Measurements from ENCODE around the gene MAN2A1. TPM values are rescaled to one million over a fixed set of nuclear protein-coding genes. Genes with fewer than 3 reads are reported as not detected.

Gene MAN2A1
- total RNA-seq, 2 experiments from 2014 or later = 23.0 to 28.7 TPM

DNA sequence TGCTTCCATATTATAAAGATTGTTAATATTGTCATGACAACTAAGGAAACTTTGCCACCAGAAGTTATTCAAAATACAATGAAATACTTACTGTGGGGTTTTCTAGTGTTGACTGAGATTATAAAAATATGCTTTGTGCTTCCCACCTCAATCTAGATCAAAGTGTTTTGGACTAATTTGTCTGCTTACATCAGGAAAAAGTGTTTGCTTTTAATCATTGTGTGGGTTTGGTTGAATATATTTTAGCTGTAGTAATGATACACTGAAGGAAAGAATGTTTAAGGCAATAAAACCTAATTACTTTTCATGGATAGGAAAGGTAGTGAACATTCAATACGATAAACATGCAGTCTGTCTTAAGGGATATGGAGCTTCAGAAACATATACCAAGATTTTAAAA lies 29.8 kb upstream of the MAN2A1 start:
- ChIA-PET POLR2A (no interaction called here), CTCF (ENCODE audit: unreplicated experiment) (no interaction called here)
- no peak overlapping the region for H2AFZ ChIP-seq (ENCODE audit: low read length)
- no peak overlapping the region for H3K27ac ChIP-seq (ENCODE audit: low read depth, low read length, poor library complexity, severe bottlenecking)
- TF ChIP-seq, protein P1, sequence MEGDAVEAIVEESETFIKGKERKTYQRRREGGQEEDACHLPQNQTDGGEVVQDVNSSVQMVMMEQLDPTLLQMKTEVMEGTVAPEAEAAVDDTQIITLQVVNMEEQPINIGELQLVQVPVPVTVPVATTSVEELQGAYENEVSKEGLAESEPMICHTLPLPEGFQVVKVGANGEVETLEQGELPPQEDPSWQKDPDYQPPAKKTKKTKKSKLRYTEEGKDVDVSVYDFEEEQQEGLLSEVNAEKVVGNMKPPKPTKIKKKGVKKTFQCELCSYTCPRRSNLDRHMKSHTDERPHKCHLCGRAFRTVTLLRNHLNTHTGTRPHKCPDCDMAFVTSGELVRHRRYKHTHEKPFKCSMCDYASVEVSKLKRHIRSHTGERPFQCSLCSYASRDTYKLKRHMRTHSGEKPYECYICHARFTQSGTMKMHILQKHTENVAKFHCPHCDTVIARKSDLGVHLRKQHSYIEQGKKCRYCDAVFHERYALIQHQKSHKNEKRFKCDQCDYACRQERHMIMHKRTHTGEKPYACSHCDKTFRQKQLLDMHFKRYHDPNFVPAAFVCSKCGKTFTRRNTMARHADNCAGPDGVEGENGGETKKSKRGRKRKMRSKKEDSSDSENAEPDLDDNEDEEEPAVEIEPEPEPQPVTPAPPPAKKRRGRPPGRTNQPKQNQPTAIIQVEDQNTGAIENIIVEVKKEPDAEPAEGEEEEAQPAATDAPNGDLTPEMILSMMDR (conservative IDR thresholded peaks at IDR 0.05; ENCODE audit: low read length) = no peak
- no peak for TF ChIP-seq EZH2phosphoT487 (IDR thresholded peaks at IDR 0.05; ENCODE audit: borderline replicate concordance, low read depth, low read length)
- H3K4me1 ChIP-seq (ENCODE audit: insufficient read depth, low read length, poor library complexity, severe bottlenecking) = no peaks in the 10 kb centered on the region
- intact Hi-C loops (cut with micrococcal nuclease; ENCODE audit: unreplicated experiment) = no loop called here
- no peaks in the 10 kb centered on the region for H3K79me2 ChIP-seq (ENCODE audit: insufficient read depth, low read depth, low read length)
- H3K4me2 ChIP-seq (ENCODE audit: low read length) = no peak overlapping the region
- no peak overlapping the region for H3K4me3 ChIP-seq (ENCODE audit: low read depth, low read length, poor library complexity, severe bottlenecking)
- no TSS peak for BruUV-seq (replicated peaks)
- H4K20me1 ChIP-seq (ENCODE audit: insufficient read depth, low read length) = no peaks in the 10 kb centered on the region
- no peaks in the 10 kb centered on the region for H3K36me3 ChIP-seq (ENCODE audit: insufficient read depth, low read length)
- H3K9me2 ChIP-seq (ENCODE audit: insufficient read depth, low read length) = no peaks in the 10 kb centered on the region
- no peaks in the 10 kb centered on the region for H3K9me3 ChIP-seq (ENCODE audit: low read length)
- no peak for DNase-seq (ENCODE audit: low spot score)

DNA sequence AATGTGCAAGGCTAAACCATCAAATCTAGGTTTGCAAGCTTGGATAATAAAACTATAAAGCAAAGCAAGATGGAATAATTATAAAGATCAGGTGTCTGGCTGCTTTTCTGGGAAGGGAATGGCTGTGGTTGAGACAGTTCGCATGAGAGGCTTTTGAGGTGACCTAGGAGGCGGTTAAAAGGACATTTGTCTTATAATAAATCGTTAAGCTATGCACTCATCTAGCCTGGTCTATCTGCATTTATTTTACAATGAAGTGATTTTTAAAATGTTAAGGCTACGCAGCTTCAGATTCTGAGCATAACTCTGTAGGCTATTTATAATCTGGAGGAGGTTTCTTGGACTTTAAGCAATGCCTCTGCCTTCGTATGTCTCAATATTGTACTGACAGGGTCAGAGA lies 29.4 kb upstream of the MAN2A1 start:
- DNase-seq (ENCODE audit: low spot score) = no peak
- intact Hi-C loops (cut with micrococcal nuclease; ENCODE audit: unreplicated experiment) = no loop called here
- ChIA-PET CTCF (ENCODE audit: unreplicated experiment) (no interaction called here), POLR2A (interaction anchor here (1.0 kb wide), 1 partner anchor 51 kb away, joined by 3 read pairs; no protein-coding TSS in a partner anchor)
- no peaks in the 10 kb centered on the region for H3K4me1 ChIP-seq (ENCODE audit: insufficient read depth, low read length, poor library complexity, severe bottlenecking)
- H3K79me2 ChIP-seq (ENCODE audit: insufficient read depth, low read depth, low read length) = no peaks in the 10 kb centered on the region
- no peak overlapping the region for H3K27ac ChIP-seq (ENCODE audit: low read depth, low read length, poor library complexity, severe bottlenecking)
- no peak overlapping the region for H2AFZ ChIP-seq (ENCODE audit: low read length)
- BruUV-seq (replicated peaks) = no TSS peak
- no peak overlapping the region for H3K4me3 ChIP-seq (ENCODE audit: low read depth, low read length, poor library complexity, severe bottlenecking)
- no peaks in the 10 kb centered on the region for H4K20me1 ChIP-seq (ENCODE audit: insufficient read depth, low read length)
- H3K9me2 ChIP-seq (ENCODE audit: insufficient read depth, low read length) = no peaks in the 10 kb centered on the region
- H3K9me3 ChIP-seq (ENCODE audit: low read length) = no peaks in the 10 kb centered on the region
- no peaks in the 10 kb centered on the region for H3K36me3 ChIP-seq (ENCODE audit: insufficient read depth, low read length)
- TF ChIP-seq, protein P1 (conservative IDR thresholded peaks at IDR 0.05; ENCODE audit: low read length) = no peak
- TF ChIP-seq EZH2phosphoT487 (IDR thresholded peaks at IDR 0.05; ENCODE audit: borderline replicate concordance, low read depth, low read length) = no peak
- no peak overlapping the region for H3K4me2 ChIP-seq (ENCODE audit: low read length)

DNA sequence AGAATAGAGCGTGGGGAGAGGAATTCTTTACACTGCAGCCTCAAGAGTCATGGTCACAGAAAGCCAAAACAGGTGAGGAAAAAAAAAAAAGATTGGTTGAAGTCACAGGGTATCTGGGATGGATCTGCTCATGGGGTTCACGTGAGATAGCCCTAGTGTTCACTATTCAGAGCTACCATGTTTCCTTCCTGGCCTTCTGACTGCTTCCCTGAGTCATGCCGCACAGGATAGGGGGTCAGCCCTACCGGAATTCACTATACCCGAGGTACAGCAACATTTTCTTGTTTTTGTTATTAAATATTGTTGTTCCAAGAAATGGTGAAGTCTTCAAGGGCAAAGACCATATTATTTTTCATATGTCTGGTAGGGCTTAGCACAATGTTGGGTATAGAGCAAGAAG lies 21.5 kb upstream of the MAN2A1 start:
- no peaks in the 10 kb centered on the region for H3K79me2 ChIP-seq (ENCODE audit: insufficient read depth, low read depth, low read length)
- ChIA-PET POLR2A (no interaction called here), CTCF (ENCODE audit: unreplicated experiment) (no interaction called here)
- no peaks in the 10 kb centered on the region; the same call in 1 of the 2 replicates for H3K9me2 ChIP-seq (ENCODE audit: insufficient read depth, low read length)
- H3K9me3 ChIP-seq (ENCODE audit: low read length) = no peaks in the 10 kb centered on the region
- H2AFZ ChIP-seq (ENCODE audit: low read length) = no peak overlapping the region
- H3K36me3 ChIP-seq (ENCODE audit: insufficient read depth, low read length) = no peaks in the 10 kb centered on the region
- no TSS peak for BruUV-seq (replicated peaks)
- TF ChIP-seq, protein P1 (conservative IDR thresholded peaks at IDR 0.05; ENCODE audit: low read length) = no peak
- TF ChIP-seq EZH2phosphoT487 (IDR thresholded peaks at IDR 0.05; ENCODE audit: borderline replicate concordance, low read depth, low read length) = no peak
- no peaks in the 10 kb centered on the region for H4K20me1 ChIP-seq (ENCODE audit: insufficient read depth, low read length)
- H3K4me2 ChIP-seq (ENCODE audit: low read length) = no peak overlapping the region
- H3K4me1 ChIP-seq (ENCODE audit: insufficient read depth, low read length, poor library complexity, severe bottlenecking) = no peaks in the 10 kb centered on the region
- H3K27ac ChIP-seq (ENCODE audit: low read depth, low read length, poor library complexity, severe bottlenecking) = no peak overlapping the region
- H3K4me3 ChIP-seq (ENCODE audit: low read depth, low read length, poor library complexity, severe bottlenecking) = no peak overlapping the region
- intact Hi-C loops (cut with micrococcal nuclease; ENCODE audit: unreplicated experiment) = no loop called here
- no peak for DNase-seq (ENCODE audit: low spot score)
